Mesothelial cell of epicardium (in vitro differentiated cells): Measurements from ENCODE around the gene CNTNAP3. TPM values are rescaled to one million over a fixed set of nuclear protein-coding genes. Genes with fewer than 3 reads are reported as not detected.
"Not testable (repeated sequence)": the region's sequence is repeated elsewhere in the genome, so short reads cannot be mapped to it uniquely, and the experiment has no call there.

Experiments
- DNase-seq, 2 experiments: peaks; one replicate each; pipeline ENCODE4 v3.0.0; 2021; ENCODE audit warnings: low spot score in 2 of 2; ENCODE audit not compliant: unreplicated experiment in 2 of 2
- H3K27ac Mint-ChIP-seq: 2 replicates; pipeline ENCODE4 v1.8.0; 2021; ENCODE audit warnings: mixed read lengths
- H3K27me3 Mint-ChIP-seq: 2 replicates; pipeline ENCODE4 v1.8.0; 2021; ENCODE audit warnings: low read depth, mixed read lengths
- H3K36me3 Mint-ChIP-seq: 2 replicates; pipeline ENCODE4 v1.8.0; 2021; ENCODE audit warnings: mixed read lengths
- H3K4me1 Mint-ChIP-seq: 2 replicates; pipeline ENCODE4 v1.8.0; 2021; ENCODE audit warnings: mixed read lengths
- H3K4me3 Mint-ChIP-seq: 2 replicates; pipeline ENCODE4 v1.8.0; 2021; ENCODE audit warnings: mild to moderate bottlenecking, moderate library complexity, mixed read lengths
- H3K9me3 Mint-ChIP-seq: 2 replicates; pipeline ENCODE4 v1.8.0; 2021; ENCODE audit warnings: mixed read lengths
- total RNA-seq: library from RNA; stranded (reverse); gene quantifications from 3 replicates; pipeline ENCODE4 v1.2.1, GENCODE V29; 2021

Gene CNTNAP3
- 0.78 to 1.5 TPM (median 1.3 TPM) in 3 replicates for total RNA-seq

DNA sequence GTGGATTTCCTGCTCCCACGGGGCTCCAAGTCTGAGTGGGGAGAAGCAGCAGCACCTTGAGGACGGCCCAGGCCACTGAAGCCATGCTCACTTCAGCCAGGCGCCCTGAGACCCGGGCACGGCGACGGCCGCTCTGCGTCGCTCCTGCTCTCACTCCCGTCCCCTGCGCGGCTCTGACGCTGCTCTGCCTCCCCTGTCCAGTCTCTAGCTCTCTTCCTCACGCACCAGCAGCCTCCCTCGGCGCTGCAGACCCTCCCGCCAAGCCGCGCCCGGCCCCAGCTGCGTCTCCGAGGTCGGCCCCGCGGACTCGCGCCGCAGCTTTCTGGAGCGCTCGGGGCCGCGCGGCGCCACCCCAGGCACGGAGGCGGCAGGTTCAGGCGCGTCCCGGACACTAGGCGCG is at the start of gene CNTNAP3:
CNTNAP3 (minus strand) TSS at position 188 of the 400 bp plus-strand sequence; CDS start at position 85, 103 bp downstream.
- not testable (repeated sequence) for H3K27ac Mint-ChIP-seq, H3K9me3 Mint-ChIP-seq, H3K27me3 Mint-ChIP-seq, H3K36me3 Mint-ChIP-seq, H3K4me1 Mint-ChIP-seq
- peak within 1 kb of the TSS; percentile 61 for H3K4me3 Mint-ChIP-seq
- DNase-seq, result peak in 1 of 2 experiments; percentile 37

DNA sequence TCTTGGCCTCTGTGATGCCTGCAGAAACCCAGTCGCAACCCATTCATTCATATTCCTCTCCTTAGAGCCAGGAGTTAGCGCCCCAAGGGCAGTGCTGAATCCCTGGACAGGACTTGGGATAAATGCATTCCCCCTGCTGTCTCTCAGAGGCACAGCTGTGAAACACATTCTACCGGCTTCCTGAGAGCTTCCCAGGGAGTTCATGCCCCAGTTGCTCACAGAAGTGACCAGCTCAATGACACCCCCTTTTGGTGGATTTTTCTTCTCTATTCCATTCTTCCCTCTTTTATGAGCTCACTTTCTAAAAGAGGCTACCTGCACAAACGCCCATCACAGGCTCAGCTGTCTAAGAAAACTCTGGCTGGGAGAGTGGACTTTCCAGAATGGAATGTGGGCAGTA is 8.0 kb downstream of the CNTNAP3 start:
- H3K36me3 Mint-ChIP-seq, H3K27me3 Mint-ChIP-seq, H3K27ac Mint-ChIP-seq, H3K4me1 Mint-ChIP-seq, H3K4me3 Mint-ChIP-seq, H3K9me3 Mint-ChIP-seq, DNase-seq: not testable (repeated sequence)

GRCh38 chr9:39242513-39242912 is 45.5 kb downstream of the CNTNAP3 start:
- not testable (repeated sequence) for DNase-seq, H3K4me3 Mint-ChIP-seq, H3K4me1 Mint-ChIP-seq, H3K36me3 Mint-ChIP-seq, H3K9me3 Mint-ChIP-seq, H3K27me3 Mint-ChIP-seq, H3K27ac Mint-ChIP-seq

- H3K9me3 Mint-ChIP-seq, H3K36me3 Mint-ChIP-seq, H3K27ac Mint-ChIP-seq, H3K27me3 Mint-ChIP-seq, H3K4me3 Mint-ChIP-seq, H3K4me1 Mint-ChIP-seq, DNase-seq: not testable (repeated sequence)
Observed at GRCh38 chr9:39232130-39232991, 55.6 kb downstream of the CNTNAP3 start.

DNA sequence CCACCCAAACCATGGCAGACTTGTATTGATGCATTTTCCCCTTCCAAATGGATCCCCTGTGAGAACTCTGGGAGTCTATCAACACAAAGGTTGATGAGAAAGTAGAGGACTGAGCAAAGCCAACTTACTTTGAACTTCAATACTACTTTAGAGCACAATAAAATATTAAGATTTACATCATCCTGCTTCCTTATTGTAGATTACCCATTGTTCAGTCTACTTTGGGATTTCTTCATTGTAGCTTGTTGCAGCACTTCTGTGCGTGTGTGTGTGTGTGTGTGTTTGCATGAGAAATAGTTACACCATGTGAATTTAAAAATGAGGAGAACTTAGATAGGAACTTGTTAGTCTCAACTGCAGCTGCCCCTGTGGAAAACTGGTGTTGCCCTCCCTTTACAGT is 72.0 kb downstream of the CNTNAP3 start:
- H3K9me3 Mint-ChIP-seq, H3K27me3 Mint-ChIP-seq, H3K4me3 Mint-ChIP-seq, H3K27ac Mint-ChIP-seq, H3K4me1 Mint-ChIP-seq, DNase-seq, H3K36me3 Mint-ChIP-seq: not testable (repeated sequence)

DNA sequence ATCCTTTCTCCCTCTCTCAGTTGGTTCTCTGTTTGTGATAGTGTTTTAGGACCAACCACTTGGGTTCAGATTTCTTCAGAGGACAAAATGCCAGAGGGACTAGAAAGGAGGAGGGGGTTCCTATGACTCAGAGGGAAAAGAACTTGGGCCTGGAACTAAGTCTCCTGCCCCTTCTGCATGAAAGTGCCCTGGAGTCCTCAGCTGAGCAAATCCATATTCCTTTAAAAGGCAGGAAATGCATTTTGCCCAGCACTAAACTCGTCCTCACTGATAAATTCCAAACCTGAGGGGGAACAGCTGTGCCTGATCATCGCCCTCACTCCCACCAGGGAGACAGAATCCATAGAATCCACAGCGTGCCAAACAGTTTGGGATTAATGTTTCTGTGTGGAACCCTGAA is 78.2 kb downstream of the CNTNAP3 start:
- H3K4me3 Mint-ChIP-seq, H3K27ac Mint-ChIP-seq, H3K27me3 Mint-ChIP-seq: not testable (repeated sequence)

DNA sequence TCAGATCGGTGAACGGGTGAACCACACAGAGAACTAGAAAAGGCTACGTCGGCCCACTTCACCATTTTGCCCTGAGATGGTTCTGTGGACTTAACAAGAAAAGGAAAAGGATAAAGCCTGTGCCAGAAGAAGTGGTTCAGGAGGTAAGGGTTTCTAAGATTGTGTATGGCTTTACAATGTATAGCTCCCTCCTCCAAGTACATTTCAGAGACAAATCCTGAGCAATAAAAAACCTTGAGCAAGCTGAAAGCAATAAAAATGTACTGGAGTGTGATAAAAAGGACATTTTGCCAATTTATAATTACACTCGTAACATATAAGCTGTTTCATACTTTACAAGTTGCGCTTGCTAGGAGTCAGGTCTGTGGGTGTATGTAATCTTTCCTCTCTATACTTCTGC is 81.3 kb downstream of the CNTNAP3 start:
- not testable (repeated sequence) for H3K27ac Mint-ChIP-seq, H3K27me3 Mint-ChIP-seq, H3K9me3 Mint-ChIP-seq, H3K4me3 Mint-ChIP-seq, H3K36me3 Mint-ChIP-seq, H3K4me1 Mint-ChIP-seq, DNase-seq

More for the DNA sequence above, 78.2 kb downstream of the CNTNAP3 start:
- not testable (repeated sequence) for DNase-seq, H3K4me1 Mint-ChIP-seq, H3K36me3 Mint-ChIP-seq, H3K9me3 Mint-ChIP-seq

GRCh38 chr9:39205842-39206241 is 82.1 kb downstream of the CNTNAP3 start:
- H3K27ac Mint-ChIP-seq, DNase-seq, H3K36me3 Mint-ChIP-seq, H3K27me3 Mint-ChIP-seq, H3K4me3 Mint-ChIP-seq, H3K9me3 Mint-ChIP-seq, H3K4me1 Mint-ChIP-seq: not testable (repeated sequence)

DNA sequence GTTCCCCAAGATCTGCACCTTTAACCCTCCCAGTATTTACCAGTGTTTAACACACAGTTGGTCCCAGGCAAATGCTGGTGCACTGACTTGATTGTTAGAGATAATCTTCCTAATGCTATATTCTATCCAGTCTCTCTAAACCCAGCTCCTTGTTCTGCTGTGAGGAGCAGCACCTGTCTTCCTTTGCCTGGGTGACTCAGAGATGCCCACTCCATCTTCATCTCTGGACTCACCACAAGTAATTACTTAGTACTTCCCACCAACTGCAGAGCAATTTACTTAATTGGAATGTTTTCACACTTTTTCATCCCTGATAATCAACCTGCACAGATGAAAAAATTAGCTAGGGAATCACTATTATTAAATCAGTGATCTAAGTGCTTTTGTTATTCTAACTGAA is 87.6 kb downstream of the CNTNAP3 start:
- not testable (repeated sequence) for H3K4me3 Mint-ChIP-seq, H3K27me3 Mint-ChIP-seq, H3K27ac Mint-ChIP-seq, H3K4me1 Mint-ChIP-seq, DNase-seq, H3K36me3 Mint-ChIP-seq, H3K9me3 Mint-ChIP-seq

GRCh38 chr9:39198000-39198709 is 89.8 kb downstream of the CNTNAP3 start:
- H3K4me3 Mint-ChIP-seq, H3K27me3 Mint-ChIP-seq, H3K4me1 Mint-ChIP-seq, H3K36me3 Mint-ChIP-seq, DNase-seq, H3K27ac Mint-ChIP-seq, H3K9me3 Mint-ChIP-seq: not testable (repeated sequence)

- not testable (repeated sequence) for DNase-seq, H3K4me1 Mint-ChIP-seq, H3K9me3 Mint-ChIP-seq, H3K4me3 Mint-ChIP-seq, H3K36me3 Mint-ChIP-seq, H3K27me3 Mint-ChIP-seq, H3K27ac Mint-ChIP-seq
Observed at GRCh38 chr9:39171370-39171769, 116.6 kb downstream of the CNTNAP3 start.

- not testable (repeated sequence) for H3K4me1 Mint-ChIP-seq, H3K27ac Mint-ChIP-seq, H3K9me3 Mint-ChIP-seq, DNase-seq, H3K4me3 Mint-ChIP-seq, H3K36me3 Mint-ChIP-seq, H3K27me3 Mint-ChIP-seq
Observed at GRCh38 chr9:39157714-39158113, 130.3 kb downstream of the CNTNAP3 start.

GRCh38 chr9:39132826-39133552 is 155.0 kb downstream of the CNTNAP3 start:
- H3K27me3 Mint-ChIP-seq, H3K9me3 Mint-ChIP-seq, DNase-seq, H3K4me1 Mint-ChIP-seq, H3K36me3 Mint-ChIP-seq, H3K4me3 Mint-ChIP-seq, H3K27ac Mint-ChIP-seq: not testable (repeated sequence)

GRCh38 chr9:39121401-39121800 is 166.6 kb downstream of the CNTNAP3 start:
- peaks cover 11% of the 10 kb centered on the region for H3K9me3 Mint-ChIP-seq
- not testable (repeated sequence) for H3K27ac Mint-ChIP-seq, H3K4me1 Mint-ChIP-seq, H3K36me3 Mint-ChIP-seq, H3K4me3 Mint-ChIP-seq, H3K27me3 Mint-ChIP-seq, DNase-seq
